GM23338 (cell line): ENCODE results near the gene FUNDC2.

ENCODE experiments used
- CREB1 ChIP-seq: fragments of 250-450 bp; sonication (Bioruptor Pico); IDR thresholded peaks from 2 replicates; pipeline ENCODE4 v1.5.0; 2020; ENCODE audit warnings: low read depth, mild to moderate bottlenecking, moderate library complexity
- EZH2 ChIP-seq: fragments of 200-600 bp; sonication (generic); IDR thresholded peaks from one replicate; pipeline ENCODE4 v1.8.0; 2017; ENCODE audit warnings: antibody characterized with exemption, mild to moderate bottlenecking, low read depth; ENCODE audit not compliant: unreplicated experiment
- EZH2phosphoT487 ChIP-seq: fragments of 200-600 bp; sonication (generic); IDR thresholded peaks from one replicate; pipeline ENCODE4 v1.8.1; 2018; ENCODE audit warnings: antibody characterized with exemption; ENCODE audit not compliant: unreplicated experiment
- JUNB ChIP-seq: IDR thresholded peaks from one replicate; pipeline ENCODE4 v1.6.1; 2016; ENCODE audit warnings: antibody characterized with exemption; ENCODE audit not compliant: unreplicated experiment
- NANOG ChIP-seq: IDR thresholded peaks from 2 replicates; pipeline ENCODE4 v1.6.1; 2016; ENCODE audit warnings: antibody characterized with exemption, borderline replicate concordance
- POLR2AphosphoS5 ChIP-seq: IDR thresholded peaks from 2 replicates; pipeline ENCODE4 v1.6.1; 2016; ENCODE audit warnings: antibody characterized with exemption, low read depth
- STAT1 ChIP-seq: IDR thresholded peaks from one replicate; pipeline ENCODE4 v1.6.1; 2016; ENCODE audit warnings: antibody characterized with exemption; ENCODE audit not compliant: unreplicated experiment
- ZNF114 ChIP-seq: fragments of 250-450 bp; sonication (Bioruptor Pico); IDR thresholded peaks from 2 replicates; pipeline ENCODE4 v1.5.0; 2020; ENCODE audit warnings: mild to moderate bottlenecking, moderate library complexity
- ZNF331 ChIP-seq: fragments of 250-450 bp; sonication (Bioruptor Pico); IDR thresholded peaks from 2 replicates; pipeline ENCODE4 v1.5.0; 2020; ENCODE audit warnings: low read depth, mild to moderate bottlenecking, moderate library complexity
- TF ChIP-seq, protein P1 (sequence below), 2 experiments: fragments of 200-600 bp in 1 of 2; sonication (generic) in 1 of 2; conservative IDR thresholded peaks; 2 replicates each; pipeline versions ENCODE4 v1.5.1 to v1.6.1; 2016 to 2017; ENCODE audit warnings: antibody characterized with exemption in 2 of 2, low read depth in 2 of 2, mild to moderate bottlenecking in 2 of 2, moderate library complexity in 1 of 2
- TF ChIP-seq, protein P2 (sequence below): IDR thresholded peaks from one replicate; pipeline ENCODE4 v1.6.1; 2018; ENCODE audit warnings: antibody characterized with exemption; ENCODE audit not compliant: unreplicated experiment
- TF ChIP-seq, protein P3 (sequence below): IDR thresholded peaks from 2 replicates; pipeline ENCODE4 v1.6.1; 2016; ENCODE audit warnings: antibody characterized with exemption

DNA sequence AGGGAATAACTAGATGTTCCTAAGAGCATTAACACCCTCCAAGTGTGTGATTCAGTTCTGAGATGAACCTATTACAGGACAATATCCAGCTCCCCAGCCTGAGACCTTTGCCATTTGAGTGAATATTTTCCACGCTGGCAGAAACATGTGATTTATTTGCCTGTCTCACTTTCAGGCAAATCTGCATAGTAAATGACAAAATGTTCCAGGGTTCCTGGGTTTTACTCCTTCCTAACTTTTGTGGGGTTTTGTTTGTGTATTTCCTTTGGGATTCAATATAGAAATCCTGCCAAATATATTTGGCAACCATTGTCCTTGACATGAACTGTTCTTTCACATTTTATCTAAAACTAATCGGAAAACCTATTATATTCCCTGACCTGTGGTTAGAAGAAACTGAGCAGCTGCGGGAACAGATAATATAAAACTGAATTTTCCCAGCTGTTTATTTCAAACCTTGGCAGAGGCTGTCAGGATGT, 16.6 kb upstream of the FUNDC2 start:
- TF ChIP-seq, protein P1, sequence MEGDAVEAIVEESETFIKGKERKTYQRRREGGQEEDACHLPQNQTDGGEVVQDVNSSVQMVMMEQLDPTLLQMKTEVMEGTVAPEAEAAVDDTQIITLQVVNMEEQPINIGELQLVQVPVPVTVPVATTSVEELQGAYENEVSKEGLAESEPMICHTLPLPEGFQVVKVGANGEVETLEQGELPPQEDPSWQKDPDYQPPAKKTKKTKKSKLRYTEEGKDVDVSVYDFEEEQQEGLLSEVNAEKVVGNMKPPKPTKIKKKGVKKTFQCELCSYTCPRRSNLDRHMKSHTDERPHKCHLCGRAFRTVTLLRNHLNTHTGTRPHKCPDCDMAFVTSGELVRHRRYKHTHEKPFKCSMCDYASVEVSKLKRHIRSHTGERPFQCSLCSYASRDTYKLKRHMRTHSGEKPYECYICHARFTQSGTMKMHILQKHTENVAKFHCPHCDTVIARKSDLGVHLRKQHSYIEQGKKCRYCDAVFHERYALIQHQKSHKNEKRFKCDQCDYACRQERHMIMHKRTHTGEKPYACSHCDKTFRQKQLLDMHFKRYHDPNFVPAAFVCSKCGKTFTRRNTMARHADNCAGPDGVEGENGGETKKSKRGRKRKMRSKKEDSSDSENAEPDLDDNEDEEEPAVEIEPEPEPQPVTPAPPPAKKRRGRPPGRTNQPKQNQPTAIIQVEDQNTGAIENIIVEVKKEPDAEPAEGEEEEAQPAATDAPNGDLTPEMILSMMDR (conservative IDR thresholded peaks at IDR 0.05; ENCODE audit: low read depth in 2 of 2) = no peak
- TF ChIP-seq, protein P2, sequence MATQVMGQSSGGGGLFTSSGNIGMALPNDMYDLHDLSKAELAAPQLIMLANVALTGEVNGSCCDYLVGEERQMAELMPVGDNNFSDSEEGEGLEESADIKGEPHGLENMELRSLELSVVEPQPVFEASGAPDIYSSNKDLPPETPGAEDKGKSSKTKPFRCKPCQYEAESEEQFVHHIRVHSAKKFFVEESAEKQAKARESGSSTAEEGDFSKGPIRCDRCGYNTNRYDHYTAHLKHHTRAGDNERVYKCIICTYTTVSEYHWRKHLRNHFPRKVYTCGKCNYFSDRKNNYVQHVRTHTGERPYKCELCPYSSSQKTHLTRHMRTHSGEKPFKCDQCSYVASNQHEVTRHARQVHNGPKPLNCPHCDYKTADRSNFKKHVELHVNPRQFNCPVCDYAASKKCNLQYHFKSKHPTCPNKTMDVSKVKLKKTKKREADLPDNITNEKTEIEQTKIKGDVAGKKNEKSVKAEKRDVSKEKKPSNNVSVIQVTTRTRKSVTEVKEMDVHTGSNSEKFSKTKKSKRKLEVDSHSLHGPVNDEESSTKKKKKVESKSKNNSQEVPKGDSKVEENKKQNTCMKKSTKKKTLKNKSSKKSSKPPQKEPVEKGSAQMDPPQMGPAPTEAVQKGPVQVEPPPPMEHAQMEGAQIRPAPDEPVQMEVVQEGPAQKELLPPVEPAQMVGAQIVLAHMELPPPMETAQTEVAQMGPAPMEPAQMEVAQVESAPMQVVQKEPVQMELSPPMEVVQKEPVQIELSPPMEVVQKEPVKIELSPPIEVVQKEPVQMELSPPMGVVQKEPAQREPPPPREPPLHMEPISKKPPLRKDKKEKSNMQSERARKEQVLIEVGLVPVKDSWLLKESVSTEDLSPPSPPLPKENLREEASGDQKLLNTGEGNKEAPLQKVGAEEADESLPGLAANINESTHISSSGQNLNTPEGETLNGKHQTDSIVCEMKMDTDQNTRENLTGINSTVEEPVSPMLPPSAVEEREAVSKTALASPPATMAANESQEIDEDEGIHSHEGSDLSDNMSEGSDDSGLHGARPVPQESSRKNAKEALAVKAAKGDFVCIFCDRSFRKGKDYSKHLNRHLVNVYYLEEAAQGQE = no peak
- TF ChIP-seq POLR2AphosphoS5 (no peak), EZH2 (no peak), EZH2phosphoT487 (no peak), CREB1 (CRISPR knock-in tag) (no peak), NANOG (no peak), ZNF331 (CRISPR knock-in tag) (no peak), JUNB (no peak), ZNF114 (no peak), STAT1 (no peak)
- TF ChIP-seq, protein P3, sequence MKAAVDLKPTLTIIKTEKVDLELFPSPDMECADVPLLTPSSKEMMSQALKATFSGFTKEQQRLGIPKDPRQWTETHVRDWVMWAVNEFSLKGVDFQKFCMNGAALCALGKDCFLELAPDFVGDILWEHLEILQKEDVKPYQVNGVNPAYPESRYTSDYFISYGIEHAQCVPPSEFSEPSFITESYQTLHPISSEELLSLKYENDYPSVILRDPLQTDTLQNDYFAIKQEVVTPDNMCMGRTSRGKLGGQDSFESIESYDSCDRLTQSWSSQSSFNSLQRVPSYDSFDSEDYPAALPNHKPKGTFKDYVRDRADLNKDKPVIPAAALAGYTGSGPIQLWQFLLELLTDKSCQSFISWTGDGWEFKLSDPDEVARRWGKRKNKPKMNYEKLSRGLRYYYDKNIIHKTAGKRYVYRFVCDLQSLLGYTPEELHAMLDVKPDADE = no peak
